HepG2 (cell line): Measurements from ENCODE around the gene PRXL2A. TPM values are rescaled to one million over a fixed set of nuclear protein-coding genes. Genes with fewer than 3 reads are reported as not detected.

ENCODE experiments used
- ARID4A ChIP-seq: sonication (generic); formaldehyde crosslinking; IDR thresholded peaks from 2 replicates; pipeline ENCODE4 v1.5.0; 2020; ENCODE audit warnings: mild to moderate bottlenecking, missing genetic modification reagents, borderline replicate concordance
- DMAP1 ChIP-seq: IDR thresholded peaks from 2 replicates; pipeline ENCODE4 v1.6.1; 2016
- HOXA5 ChIP-seq: sonication (generic); formaldehyde crosslinking; IDR thresholded peaks from 2 replicates; pipeline ENCODE4 v1.4.0; 2020; ENCODE audit warnings: missing genetic modification reagents
- MTA1 ChIP-seq: sonication (generic); formaldehyde crosslinking; IDR thresholded peaks from 2 replicates; pipeline ENCODE4 v1.4.0; 2020; ENCODE audit warnings: missing genetic modification reagents, mild to moderate bottlenecking, borderline replicate concordance
- NR2F6 ChIP-seq, 2 experiments: IDR thresholded peaks; 2 replicates each; pipeline ENCODE4 v1.6.1; 2016; ENCODE audit warnings: antibody characterized with exemption in 1 of 2, mild to moderate bottlenecking in 1 of 2
- TAF15 ChIP-seq: fragments of 200-400 bp; formaldehyde crosslinking; IDR thresholded peaks from one replicate; pipeline ENCODE4 v1.6.1; 2018; ENCODE audit warnings: mild to moderate bottlenecking, low read depth, low read length; ENCODE audit not compliant: poor library complexity, severe bottlenecking
- TFDP1 ChIP-seq: IDR thresholded peaks from 2 replicates; pipeline ENCODE4 v1.6.1; 2016; ENCODE audit warnings: missing compliant biosample characterization, missing genetic modification reagents, borderline replicate concordance
- ZFP90 ChIP-seq: sonication (generic); formaldehyde crosslinking; IDR thresholded peaks from 2 replicates; pipeline ENCODE4 v1.8.0; 2022; ENCODE audit warnings: missing genetic modification reagents, mild to moderate bottlenecking, inconsistent platforms, borderline replicate concordance
- ZNF225 ChIP-seq: sonication (generic); formaldehyde crosslinking; IDR thresholded peaks from 2 replicates; pipeline ENCODE4 v1.4.0; 2020; ENCODE audit warnings: mild to moderate bottlenecking, missing genetic modification reagents
- ZNF670 ChIP-seq: sonication (generic); formaldehyde crosslinking; IDR thresholded peaks from 2 replicates; pipeline ENCODE4 v1.8.0; 2022; ENCODE audit warnings: mild to moderate bottlenecking, missing genetic modification reagents, borderline replicate concordance
- polyA plus RNA-seq, 8 experiments: library from polyadenylated mRNA; depleted of rRNA in 3 of 8; stranded (reverse) in 7 of 8; unstranded in 1 of 8; fragments of >200 nt; fragmentation: Illumina TruSeq in 4 of 8; extraction: Trizol in 4 of 8; gene quantifications; 2 replicates each; pipeline versions ENCODE4 v1.2.1 to v1.2.3, GENCODE V29; 2011 to 2016; ENCODE audit warnings: low read depth in 4 of 8, missing spikeins in 1 of 8, mixed read lengths in 1 of 8; ENCODE audit not compliant: insufficient read depth in 1 of 8
- total RNA-seq, 5 experiments: library from RNA; depleted of rRNA; stranded (reverse); fragments of >200 nt; fragmentation: Illumina TruSeq; extraction: Trizol; gene quantifications; 2 replicates each; pipeline ENCODE4 v1.2.3, GENCODE V29; 2016; ENCODE audit warnings: low read depth in 1 of 5
- TF ChIP-seq, protein P1 (sequence below): IDR thresholded peaks from 2 replicates; pipeline ENCODE4 v1.6.1; 2012; ENCODE audit warnings: low read length, improper control_type of control experiment
- TF ChIP-seq, protein P2 (sequence below): sonication (generic); formaldehyde crosslinking; IDR thresholded peaks from 2 replicates; pipeline ENCODE4 v1.5.0; 2020; ENCODE audit warnings: missing genetic modification reagents
- TF ChIP-seq, protein P3 (sequence below): sonication (generic); formaldehyde crosslinking; IDR thresholded peaks from 2 replicates; pipeline ENCODE4 v1.4.0; 2020; ENCODE audit warnings: missing genetic modification reagents, borderline replicate concordance
- TF ChIP-seq, protein P4 (sequence below): sonication (generic); formaldehyde crosslinking; IDR thresholded peaks from 2 replicates; pipeline ENCODE4 v1.4.0; 2020; ENCODE audit warnings: missing genetic modification reagents

The PRXL2A gene
- total and polyA plus RNA-seq, 2 of the 13 experiments (the other 11 are each of a cell fraction or from before 2014, with no cell fraction given): 43.9 to 79.9 TPM

GRCh38 chr10:80407812-80408241, 524 bp upstream of the PRXL2A start (continued):
- TF ChIP-seq, protein P1, sequence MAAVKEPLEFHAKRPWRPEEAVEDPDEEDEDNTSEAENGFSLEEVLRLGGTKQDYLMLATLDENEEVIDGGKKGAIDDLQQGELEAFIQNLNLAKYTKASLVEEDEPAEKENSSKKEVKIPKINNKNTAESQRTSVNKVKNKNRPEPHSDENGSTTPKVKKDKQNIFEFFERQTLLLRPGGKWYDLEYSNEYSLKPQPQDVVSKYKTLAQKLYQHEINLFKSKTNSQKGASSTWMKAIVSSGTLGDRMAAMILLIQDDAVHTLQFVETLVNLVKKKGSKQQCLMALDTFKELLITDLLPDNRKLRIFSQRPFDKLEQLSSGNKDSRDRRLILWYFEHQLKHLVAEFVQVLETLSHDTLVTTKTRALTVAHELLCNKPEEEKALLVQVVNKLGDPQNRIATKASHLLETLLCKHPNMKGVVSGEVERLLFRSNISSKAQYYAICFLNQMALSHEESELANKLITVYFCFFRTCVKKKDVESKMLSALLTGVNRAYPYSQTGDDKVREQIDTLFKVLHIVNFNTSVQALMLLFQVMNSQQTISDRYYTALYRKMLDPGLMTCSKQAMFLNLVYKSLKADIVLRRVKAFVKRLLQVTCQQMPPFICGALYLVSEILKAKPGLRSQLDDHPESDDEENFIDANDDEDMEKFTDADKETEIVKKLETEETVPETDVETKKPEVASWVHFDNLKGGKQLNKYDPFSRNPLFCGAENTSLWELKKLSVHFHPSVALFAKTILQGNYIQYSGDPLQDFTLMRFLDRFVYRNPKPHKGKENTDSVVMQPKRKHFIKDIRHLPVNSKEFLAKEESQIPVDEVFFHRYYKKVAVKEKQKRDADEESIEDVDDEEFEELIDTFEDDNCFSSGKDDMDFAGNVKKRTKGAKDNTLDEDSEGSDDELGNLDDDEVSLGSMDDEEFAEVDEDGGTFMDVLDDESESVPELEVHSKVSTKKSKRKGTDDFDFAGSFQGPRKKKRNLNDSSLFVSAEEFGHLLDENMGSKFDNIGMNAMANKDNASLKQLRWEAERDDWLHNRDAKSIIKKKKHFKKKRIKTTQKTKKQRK: no peak
- TF ChIP-seq, protein P2, sequence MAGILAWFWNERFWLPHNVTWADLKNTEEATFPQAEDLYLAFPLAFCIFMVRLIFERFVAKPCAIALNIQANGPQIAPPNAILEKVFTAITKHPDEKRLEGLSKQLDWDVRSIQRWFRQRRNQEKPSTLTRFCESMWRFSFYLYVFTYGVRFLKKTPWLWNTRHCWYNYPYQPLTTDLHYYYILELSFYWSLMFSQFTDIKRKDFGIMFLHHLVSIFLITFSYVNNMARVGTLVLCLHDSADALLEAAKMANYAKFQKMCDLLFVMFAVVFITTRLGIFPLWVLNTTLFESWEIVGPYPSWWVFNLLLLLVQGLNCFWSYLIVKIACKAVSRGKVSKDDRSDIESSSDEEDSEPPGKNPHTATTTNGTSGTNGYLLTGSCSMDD (CRISPR knock-in tag): no peak
- no peak for TF ChIP-seq DMAP1 (CRISPR knock-in tag)
- peak; percentile 45; the same call in 1 of the 2 replicates for TF ChIP-seq HOXA5 (CRISPR knock-in tag)
- TF ChIP-seq MTA1 (CRISPR knock-in tag): no peak
- no peak for TF ChIP-seq ARID4A (CRISPR knock-in tag)
- no peak for TF ChIP-seq ZNF670 (CRISPR knock-in tag)
- TF ChIP-seq, protein P3, sequence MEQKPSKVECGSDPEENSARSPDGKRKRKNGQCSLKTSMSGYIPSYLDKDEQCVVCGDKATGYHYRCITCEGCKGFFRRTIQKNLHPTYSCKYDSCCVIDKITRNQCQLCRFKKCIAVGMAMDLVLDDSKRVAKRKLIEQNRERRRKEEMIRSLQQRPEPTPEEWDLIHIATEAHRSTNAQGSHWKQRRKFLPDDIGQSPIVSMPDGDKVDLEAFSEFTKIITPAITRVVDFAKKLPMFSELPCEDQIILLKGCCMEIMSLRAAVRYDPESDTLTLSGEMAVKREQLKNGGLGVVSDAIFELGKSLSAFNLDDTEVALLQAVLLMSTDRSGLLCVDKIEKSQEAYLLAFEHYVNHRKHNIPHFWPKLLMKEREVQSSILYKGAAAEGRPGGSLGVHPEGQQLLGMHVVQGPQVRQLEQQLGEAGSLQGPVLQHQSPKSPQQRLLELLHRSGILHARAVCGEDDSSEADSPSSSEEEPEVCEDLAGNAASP (CRISPR knock-in tag): no peak
- 0 out of 2 replicates have a peak, but pooled peaks have one; percentile 11 for TF ChIP-seq NR2F6 (IDR thresholded peaks at IDR 0.05)
- no peak for TF ChIP-seq NR2F6 (CRISPR knock-in tag; IDR thresholded peaks at IDR 0.05)
- TF ChIP-seq, protein P4, sequence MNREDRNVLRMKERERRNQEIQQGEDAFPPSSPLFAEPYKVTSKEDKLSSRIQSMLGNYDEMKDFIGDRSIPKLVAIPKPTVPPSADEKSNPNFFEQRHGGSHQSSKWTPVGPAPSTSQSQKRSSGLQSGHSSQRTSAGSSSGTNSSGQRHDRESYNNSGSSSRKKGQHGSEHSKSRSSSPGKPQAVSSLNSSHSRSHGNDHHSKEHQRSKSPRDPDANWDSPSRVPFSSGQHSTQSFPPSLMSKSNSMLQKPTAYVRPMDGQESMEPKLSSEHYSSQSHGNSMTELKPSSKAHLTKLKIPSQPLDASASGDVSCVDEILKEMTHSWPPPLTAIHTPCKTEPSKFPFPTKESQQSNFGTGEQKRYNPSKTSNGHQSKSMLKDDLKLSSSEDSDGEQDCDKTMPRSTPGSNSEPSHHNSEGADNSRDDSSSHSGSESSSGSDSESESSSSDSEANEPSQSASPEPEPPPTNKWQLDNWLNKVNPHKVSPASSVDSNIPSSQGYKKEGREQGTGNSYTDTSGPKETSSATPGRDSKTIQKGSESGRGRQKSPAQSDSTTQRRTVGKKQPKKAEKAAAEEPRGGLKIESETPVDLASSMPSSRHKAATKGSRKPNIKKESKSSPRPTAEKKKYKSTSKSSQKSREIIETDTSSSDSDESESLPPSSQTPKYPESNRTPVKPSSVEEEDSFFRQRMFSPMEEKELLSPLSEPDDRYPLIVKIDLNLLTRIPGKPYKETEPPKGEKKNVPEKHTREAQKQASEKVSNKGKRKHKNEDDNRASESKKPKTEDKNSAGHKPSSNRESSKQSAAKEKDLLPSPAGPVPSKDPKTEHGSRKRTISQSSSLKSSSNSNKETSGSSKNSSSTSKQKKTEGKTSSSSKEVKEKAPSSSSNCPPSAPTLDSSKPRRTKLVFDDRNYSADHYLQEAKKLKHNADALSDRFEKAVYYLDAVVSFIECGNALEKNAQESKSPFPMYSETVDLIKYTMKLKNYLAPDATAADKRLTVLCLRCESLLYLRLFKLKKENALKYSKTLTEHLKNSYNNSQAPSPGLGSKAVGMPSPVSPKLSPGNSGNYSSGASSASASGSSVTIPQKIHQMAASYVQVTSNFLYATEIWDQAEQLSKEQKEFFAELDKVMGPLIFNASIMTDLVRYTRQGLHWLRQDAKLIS (CRISPR knock-in tag): no peak
- no peak for TF ChIP-seq TAF15
- TF ChIP-seq TFDP1 (CRISPR knock-in tag): no peak
- no peak for TF ChIP-seq ZNF225 (CRISPR knock-in tag)
- TF ChIP-seq ZFP90 (CRISPR knock-in tag): no peak
